H9 (cell line): ENCODE measurements around the gene SNX27. TPM values are rescaled to one million over a fixed set of nuclear protein-coding genes. Genes with fewer than 3 reads are reported as not detected.

ENCODE experiments used
- DNase-seq: peaks from one replicate; pipeline ENCODE4 v3.0.0-alpha.2; 2017
- H2AFZ ChIP-seq: one replicate; pipeline ENCODE4 v1.6.1; 2013; ENCODE audit warnings: mild to moderate bottlenecking, low read length, control low read depth, moderate library complexity
- H2AK5ac ChIP-seq: 2 replicates; pipeline ENCODE4 v1.6.1; 2013; ENCODE audit warnings: low read length, control low read depth, mixed read lengths; ENCODE audit not compliant: insufficient read length
- H2BK120ac ChIP-seq: one replicate; pipeline ENCODE4 v1.6.1; 2013; ENCODE audit warnings: low read depth, mild to moderate bottlenecking, low read length, control low read depth, inconsistent platforms; ENCODE audit not compliant: poor library complexity, severe bottlenecking
- H2BK12ac ChIP-seq: 2 replicates; pipeline ENCODE4 v1.6.1; 2013; ENCODE audit warnings: low read length, control low read depth, mixed read lengths, low read depth; ENCODE audit not compliant: insufficient read length
- H2BK15ac ChIP-seq: 2 replicates; pipeline ENCODE4 v1.6.1; 2013; ENCODE audit warnings: low read depth, low read length, control low read depth
- H2BK20ac ChIP-seq: one replicate; pipeline ENCODE4 v1.6.1; 2013; ENCODE audit warnings: low read depth, mild to moderate bottlenecking, low read length, control low read depth, inconsistent platforms; ENCODE audit not compliant: poor library complexity, severe bottlenecking
- H2BK5ac ChIP-seq: 2 replicates; pipeline ENCODE4 v1.6.1; 2013; ENCODE audit warnings: low read length, control low read depth, mixed read lengths; ENCODE audit not compliant: insufficient read length
- H3K14ac ChIP-seq: 2 replicates; pipeline ENCODE4 v1.6.1; 2013; ENCODE audit warnings: low read length, control low read depth; ENCODE audit not compliant: insufficient read depth
- H3K18ac ChIP-seq: 2 replicates; pipeline ENCODE4 v1.6.1; 2013; ENCODE audit warnings: low read depth, mild to moderate bottlenecking, mixed read lengths, low read length, control low read depth; ENCODE audit not compliant: insufficient read length
- H3K23ac ChIP-seq: 2 replicates; pipeline ENCODE4 v1.6.1; 2013; ENCODE audit warnings: low read length, control low read depth, mixed read lengths, low read depth; ENCODE audit not compliant: insufficient read length
- H3K23me2 ChIP-seq: 2 replicates; pipeline ENCODE4 v1.6.1; 2013; ENCODE audit warnings: low read depth, mild to moderate bottlenecking, mixed read lengths, low read length, control low read depth; ENCODE audit not compliant: insufficient read length, poor library complexity, severe bottlenecking
- H3K27ac ChIP-seq: 2 replicates; pipeline ENCODE4 v1.5.1; 2013; ENCODE audit warnings: low read length, control low read depth, mixed read lengths, low read depth; ENCODE audit not compliant: insufficient read length
- H3K27me3 ChIP-seq: 2 replicates; pipeline ENCODE4 v1.6.1; 2013; ENCODE audit warnings: low read length, control low read depth, inconsistent platforms; ENCODE audit not compliant: insufficient read depth
- H3K4ac ChIP-seq: 2 replicates; pipeline ENCODE4 v1.6.1; 2013; ENCODE audit warnings: low read depth, mild to moderate bottlenecking, control low read depth, inconsistent platforms, low read length, moderate library complexity
- H3K4me1 ChIP-seq: 2 replicates; pipeline ENCODE4 v1.6.1; 2013; ENCODE audit warnings: low read length, control low read depth, inconsistent platforms; ENCODE audit not compliant: insufficient read depth
- H3K4me2 ChIP-seq: 2 replicates; pipeline ENCODE4 v1.6.1; 2013; ENCODE audit warnings: low read length, control low read depth, mixed read lengths; ENCODE audit not compliant: insufficient read length, insufficient read depth
- H3K56ac ChIP-seq: 2 replicates; pipeline ENCODE4 v1.6.1; 2013; ENCODE audit warnings: low read depth, mild to moderate bottlenecking, mixed read lengths, low read length, control low read depth; ENCODE audit not compliant: insufficient read length
- H3K79me1 ChIP-seq: 2 replicates; pipeline ENCODE4 v1.6.1; 2013; ENCODE audit warnings: low read depth, mild to moderate bottlenecking, moderate library complexity, low read length, control low read depth, inconsistent platforms; ENCODE audit not compliant: insufficient read depth, poor library complexity, severe bottlenecking
- H3K79me2 ChIP-seq: 2 replicates; pipeline ENCODE4 v1.6.1; 2013; ENCODE audit warnings: low read length, control low read depth, inconsistent platforms; ENCODE audit not compliant: insufficient read depth
- H3K9ac ChIP-seq: 2 replicates; pipeline ENCODE4 v1.6.1; 2013; ENCODE audit warnings: low read length, control low read depth, mixed read lengths; ENCODE audit not compliant: insufficient read length; ENCODE audit errors: extremely low read depth
- H3K9me3 ChIP-seq: one replicate; pipeline ENCODE4 v1.6.1; 2013; ENCODE audit warnings: low read depth, low read length, inconsistent platforms; ENCODE audit not compliant: control insufficient read depth
- H3T11ph ChIP-seq: one replicate; pipeline ENCODE4 v1.6.1; 2013; ENCODE audit warnings: mild to moderate bottlenecking, low read length, control low read depth, inconsistent platforms
- H4K20me1 ChIP-seq: one replicate; pipeline ENCODE4 v1.6.1; 2013; ENCODE audit not compliant: control insufficient read depth, insufficient read length, insufficient read depth
- H4K5ac ChIP-seq: 2 replicates; pipeline ENCODE4 v1.6.1; 2013; ENCODE audit warnings: low read depth, mild to moderate bottlenecking, mixed read lengths, low read length, control low read depth; ENCODE audit not compliant: insufficient read length
- H4K8ac ChIP-seq: replicated peaks from 2 replicates; pipeline ENCODE4 v1.6.1; 2013; ENCODE audit warnings: low read length, control low read depth, mixed read lengths, low read depth; ENCODE audit not compliant: insufficient read length
- H4K91ac ChIP-seq: 2 replicates; pipeline ENCODE4 v1.6.1; 2013; ENCODE audit warnings: low read depth, mild to moderate bottlenecking, moderate library complexity, mixed read lengths, low read length, control low read depth; ENCODE audit not compliant: insufficient read length
- H3K27ac Mint-ChIP-seq, 3 experiments: 2 replicates in 2 of 3; 3 replicates in 1 of 3; pipeline ENCODE4 v1.8.0; 2020 to 2021; ENCODE audit warnings: mixed read lengths in 3 of 3, mild to moderate bottlenecking in 1 of 3, moderate library complexity in 1 of 3
- H3K27me3 Mint-ChIP-seq: 2 replicates; pipeline ENCODE4 v1.8.0; 2021; ENCODE audit warnings: low read depth, mild to moderate bottlenecking, moderate library complexity, mixed read lengths
- H3K36me3 Mint-ChIP-seq, 3 experiments: 2 replicates in 2 of 3; 3 replicates in 1 of 3; pipeline ENCODE4 v1.8.0; 2020 to 2021; ENCODE audit warnings: low read depth in 3 of 3, mixed read lengths in 3 of 3; ENCODE audit not compliant: insufficient read depth in 1 of 3
- H3K4me1 Mint-ChIP-seq, 2 experiments: 2 replicates each; pipeline ENCODE4 v1.8.0; 2020; ENCODE audit warnings: mixed read lengths in 2 of 2
- H3K4me3 Mint-ChIP-seq, 2 experiments: 2 replicates in 1 of 2; 3 replicates in 1 of 2; pipeline ENCODE4 v1.8.0; 2020 to 2021; ENCODE audit warnings: mild to moderate bottlenecking in 2 of 2, mixed read lengths in 2 of 2, moderate library complexity in 1 of 2
- H3K9me3 Mint-ChIP-seq, 2 experiments: 2 replicates in 1 of 2; 3 replicates in 1 of 2; pipeline ENCODE4 v1.8.0; 2020; ENCODE audit warnings: mild to moderate bottlenecking in 2 of 2, mixed read lengths in 2 of 2, moderate library complexity in 1 of 2
- WGBS: extraction: QIAGEN DNeasy Blood & Tissue Kit; methylation state at CpG from one replicate; pipeline ENCODE4 v1.1.7; 2013; ENCODE audit warnings: missing lambda C conversion rate, low lambda C conversion rate, mixed read lengths; ENCODE audit not compliant: insufficient read length; ENCODE audit errors: extremely low coverage; 5-methylcytosine and 5-hydroxymethylcytosine counted together
- total RNA-seq: library from RNA; stranded (reverse); gene quantifications from 2 replicates; pipeline ENCODE4 v1.2.1, GENCODE V29; 2021
- TF ChIP-seq, protein P1 (sequence below): fragments of 200-600 bp; sonication (generic); conservative IDR thresholded peaks from 3 replicates; pipeline ENCODE4 v1.8.0; 2021; ENCODE audit warnings: antibody characterized with exemption, mild to moderate bottlenecking

The SNX27 gene
- total RNA-seq, 1 experiment from 2014 or later: 48.9 TPM

DNA sequence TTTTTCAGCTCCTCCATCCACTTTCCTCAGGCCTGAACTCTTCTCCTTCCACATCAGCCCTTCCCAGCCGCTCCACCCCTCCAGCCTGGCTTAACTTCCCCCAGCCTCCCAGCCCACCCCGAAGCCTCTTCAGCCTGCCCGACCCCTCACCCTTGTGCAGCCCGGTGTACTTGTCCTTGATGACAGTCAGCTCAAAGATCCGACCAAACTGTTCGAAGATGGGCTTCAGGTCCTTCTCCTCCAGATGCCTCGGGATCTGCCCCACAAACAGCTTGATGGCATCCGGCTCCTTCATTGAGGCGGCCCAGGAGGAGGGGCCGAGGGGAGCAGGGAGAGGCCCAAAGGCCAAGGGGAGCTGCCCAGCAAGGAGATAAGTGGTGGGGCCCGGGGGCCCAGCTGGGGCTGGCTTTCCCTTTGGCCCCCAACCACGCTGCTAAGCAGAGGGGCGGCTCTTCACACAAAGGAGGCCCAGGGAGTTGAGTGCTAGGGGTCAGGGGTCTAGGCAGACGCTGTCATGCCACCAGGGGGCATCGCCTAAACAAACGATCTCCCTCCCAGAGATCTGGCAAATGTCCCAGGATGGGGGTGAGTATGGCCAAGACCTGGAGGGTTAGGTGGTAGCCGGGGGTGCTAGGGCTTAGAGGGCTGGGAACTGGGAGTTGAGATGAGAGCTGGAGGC is 104.0 kb downstream of the SNX27 start:
- Histone ChIP-seq H3K27me3 (peaks cover 12% of the 10 kb centered on the region; the same call in 1 of the 2 replicates), H3K18ac (no peak overlapping the region), H2AK5ac (no peak overlapping the region), H4K8ac (no peak overlapping the region), H2AFZ (no peak overlapping the region), H3T11ph (no peak overlapping the region), H3K79me2 (no peaks in the 10 kb centered on the region), H3K9ac (no peak overlapping the region), H4K5ac (no peak overlapping the region), H3K9me3 (no peaks in the 10 kb centered on the region), H4K20me1 (no peaks in the 10 kb centered on the region), H3K56ac (no peak overlapping the region), H3K23me2 (peaks cover 14% of the 10 kb centered on the region), H3K4ac (no peak overlapping the region), H2BK20ac (no peak overlapping the region), H2BK15ac (no peak overlapping the region), H3K14ac (no peak overlapping the region; the same call in 1 of the 2 replicates), H3K23ac (no peak overlapping the region), H4K91ac (no peak overlapping the region), H2BK120ac (no peak overlapping the region), H3K27ac (no peak overlapping the region), H2BK12ac (no peak overlapping the region), H2BK5ac (no peak overlapping the region), H3K4me1 (0 out of 2 replicates have a peak, but pooled peaks cover 4% of the 10 kb centered on the region), H3K4me2 (peak overlapping the region; percentile 80), H3K79me1 (no peaks in the 10 kb centered on the region)
- WGBS: no CpG with 5 or more reads among the region's 17 CpGs
- Mint-ChIP-seq H3K36me3 (no peaks in the 10 kb centered on the region), H3K9me3 (no peaks in the 10 kb centered on the region), H3K4me3 (peak overlapping the region; percentile 62 to 82), H3K4me1 (peaks cover 51 to 59% of the 10 kb centered on the region in 2 experiments), H3K27me3 (peaks cover 47% of the 10 kb centered on the region), H3K27ac (no peak overlapping the region; a peak in 2 of 7 replicates)
- peak; percentile 78 for DNase-seq
- TF ChIP-seq, protein P1, sequence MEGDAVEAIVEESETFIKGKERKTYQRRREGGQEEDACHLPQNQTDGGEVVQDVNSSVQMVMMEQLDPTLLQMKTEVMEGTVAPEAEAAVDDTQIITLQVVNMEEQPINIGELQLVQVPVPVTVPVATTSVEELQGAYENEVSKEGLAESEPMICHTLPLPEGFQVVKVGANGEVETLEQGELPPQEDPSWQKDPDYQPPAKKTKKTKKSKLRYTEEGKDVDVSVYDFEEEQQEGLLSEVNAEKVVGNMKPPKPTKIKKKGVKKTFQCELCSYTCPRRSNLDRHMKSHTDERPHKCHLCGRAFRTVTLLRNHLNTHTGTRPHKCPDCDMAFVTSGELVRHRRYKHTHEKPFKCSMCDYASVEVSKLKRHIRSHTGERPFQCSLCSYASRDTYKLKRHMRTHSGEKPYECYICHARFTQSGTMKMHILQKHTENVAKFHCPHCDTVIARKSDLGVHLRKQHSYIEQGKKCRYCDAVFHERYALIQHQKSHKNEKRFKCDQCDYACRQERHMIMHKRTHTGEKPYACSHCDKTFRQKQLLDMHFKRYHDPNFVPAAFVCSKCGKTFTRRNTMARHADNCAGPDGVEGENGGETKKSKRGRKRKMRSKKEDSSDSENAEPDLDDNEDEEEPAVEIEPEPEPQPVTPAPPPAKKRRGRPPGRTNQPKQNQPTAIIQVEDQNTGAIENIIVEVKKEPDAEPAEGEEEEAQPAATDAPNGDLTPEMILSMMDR: peak; percentile 65
